Activated T-cell treated with anti-CD3 and anti-CD28 coated beads for 48 hours (primary cell): Measurements from ENCODE around the gene KLHL30.
"Not testable (repeated sequence)": the region's sequence is repeated elsewhere in the genome, so short reads cannot be mapped to it uniquely, and the experiment has no call there.

Experiments
- DNase-seq: peaks from one replicate; pipeline ENCODE4 v3.0.0-alpha.2; 2020; ENCODE audit warnings: low read depth

The KLHL30 gene

DNA sequence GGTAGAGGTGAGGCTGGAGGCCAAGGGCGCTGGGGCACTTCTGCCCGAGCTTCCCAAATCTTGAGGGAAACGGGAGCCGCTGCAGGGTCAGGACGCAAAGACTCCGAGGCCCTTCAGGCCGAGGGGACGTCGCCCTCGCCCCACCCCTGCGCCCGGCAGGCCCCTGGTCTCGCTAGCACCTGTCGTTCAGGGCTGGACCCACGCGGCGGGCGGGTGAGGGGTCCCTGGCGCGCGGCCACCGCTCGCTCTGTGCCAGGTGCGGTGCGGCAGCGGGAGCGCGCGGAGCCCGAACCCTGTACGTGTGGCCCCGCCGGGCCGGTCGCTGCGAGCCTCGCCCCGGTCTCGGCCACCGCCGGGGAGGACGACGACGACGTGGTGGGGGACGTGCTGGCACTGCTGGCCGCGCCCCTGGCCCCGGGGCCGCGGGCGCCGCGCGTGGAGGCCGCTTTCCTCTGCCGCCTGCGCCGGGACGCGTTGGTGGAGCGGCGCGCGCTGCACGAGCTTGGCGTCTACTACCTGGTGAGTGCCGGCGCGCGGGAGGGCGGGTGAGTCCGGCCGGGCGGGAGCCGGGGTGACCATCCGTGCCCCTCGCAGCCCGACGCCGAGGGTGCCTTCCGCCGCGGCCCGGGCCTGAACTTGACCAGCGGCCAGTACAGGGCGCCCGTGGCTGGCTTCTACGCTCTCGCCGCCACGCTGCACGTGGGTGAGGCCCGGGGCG is 25.2 kb downstream of the KLHL30 start:
- DNase-seq, result no peak

DNA sequence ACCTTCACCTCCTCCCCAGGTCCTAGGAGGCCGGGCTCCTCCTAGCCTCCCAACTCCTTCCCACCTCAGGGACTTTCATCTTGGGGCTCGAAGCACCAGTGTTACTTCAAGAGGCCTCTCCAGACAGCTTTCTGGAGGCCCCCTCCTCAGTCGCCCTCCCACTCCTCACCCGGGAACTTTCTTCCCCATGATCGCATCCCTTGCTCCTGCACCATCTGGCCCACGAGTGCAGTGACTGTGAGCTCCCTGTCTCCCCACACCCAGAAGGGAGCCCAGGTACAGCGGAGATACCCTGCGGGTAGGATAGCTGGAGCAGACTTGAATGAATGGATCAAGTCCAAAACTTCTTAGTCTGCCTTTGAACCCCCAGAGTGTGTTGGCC is 26.4 kb downstream of the KLHL30 start:
- no peak for DNase-seq

DNA sequence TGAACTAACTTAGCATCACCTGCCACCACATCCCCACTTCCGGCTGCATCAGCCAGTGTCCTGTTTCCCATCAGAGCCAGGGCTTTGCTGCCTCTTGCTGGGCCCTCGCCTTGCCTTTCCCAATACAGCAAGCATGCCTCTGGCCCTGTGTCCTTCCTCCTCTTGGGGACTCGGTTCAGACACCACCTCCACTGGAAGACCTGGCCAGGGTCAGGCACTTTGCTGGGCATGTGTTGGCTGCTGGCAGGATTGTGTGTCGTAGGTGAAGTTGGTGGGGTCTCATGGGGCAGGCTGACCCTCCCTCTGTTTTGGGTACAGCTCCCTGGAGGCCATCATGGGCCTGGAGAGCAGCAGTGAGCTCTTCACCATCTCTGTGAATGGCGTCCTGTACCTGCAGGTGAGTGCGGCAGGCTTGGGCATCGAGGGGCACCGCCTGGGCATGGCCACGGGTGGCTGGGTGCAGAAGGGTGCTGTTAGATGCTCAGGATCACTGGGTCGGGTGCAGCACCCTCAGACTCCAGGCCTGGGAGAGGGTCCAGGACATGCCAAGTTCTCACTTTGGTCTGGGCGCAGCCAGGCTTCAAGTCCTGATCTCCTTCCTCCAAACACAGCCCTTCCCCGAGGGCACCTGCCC is 26.9 kb downstream of the KLHL30 start:
- DNase-seq, result no peak

DNA sequence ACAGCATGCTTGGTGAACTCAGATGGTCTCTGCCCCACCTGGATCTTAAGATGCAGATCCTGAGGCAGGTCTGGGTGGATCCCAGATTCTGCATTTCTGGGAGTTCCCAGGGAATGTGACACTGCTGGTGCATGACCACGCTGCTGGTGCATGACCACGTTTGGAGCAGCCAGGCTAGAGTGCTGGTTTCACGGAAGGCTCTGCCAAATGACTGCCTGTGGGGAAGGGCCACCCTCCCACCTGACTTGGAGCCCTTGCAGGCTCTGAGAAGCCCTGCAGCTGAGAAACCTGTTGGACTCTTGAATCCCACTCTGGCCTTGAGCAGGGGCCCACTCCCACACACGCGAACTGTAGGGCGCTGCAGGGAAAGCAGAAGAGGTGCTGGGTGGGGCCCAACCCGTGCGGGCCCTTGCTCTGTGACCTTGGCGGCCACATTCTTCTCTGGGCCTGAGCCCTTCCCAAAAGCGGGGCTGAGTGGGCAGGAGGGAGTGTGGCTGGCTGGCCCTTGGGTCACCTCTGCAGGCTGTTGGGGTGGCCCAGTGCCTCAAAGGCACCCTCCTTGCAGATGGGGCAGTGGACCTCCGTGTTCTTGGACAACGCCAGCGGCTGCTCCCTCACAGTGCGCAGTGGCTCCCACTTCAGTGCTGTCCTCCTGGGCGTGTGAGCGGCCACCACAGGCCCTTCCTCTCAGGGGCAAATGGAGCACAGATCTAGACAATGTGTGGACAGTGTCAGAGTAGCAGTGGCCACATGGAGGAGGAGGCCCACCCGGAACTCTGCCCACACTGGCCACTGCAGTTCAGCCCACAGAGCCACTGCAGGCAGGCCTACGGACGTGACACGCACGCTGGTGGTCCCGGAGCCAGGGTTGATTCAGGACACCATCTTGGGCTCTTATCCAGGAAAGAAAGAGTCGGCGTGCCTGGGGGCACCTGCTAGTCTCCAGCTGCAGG is 28.2 kb downstream of the KLHL30 start:
- no peak for DNase-seq

DNA sequence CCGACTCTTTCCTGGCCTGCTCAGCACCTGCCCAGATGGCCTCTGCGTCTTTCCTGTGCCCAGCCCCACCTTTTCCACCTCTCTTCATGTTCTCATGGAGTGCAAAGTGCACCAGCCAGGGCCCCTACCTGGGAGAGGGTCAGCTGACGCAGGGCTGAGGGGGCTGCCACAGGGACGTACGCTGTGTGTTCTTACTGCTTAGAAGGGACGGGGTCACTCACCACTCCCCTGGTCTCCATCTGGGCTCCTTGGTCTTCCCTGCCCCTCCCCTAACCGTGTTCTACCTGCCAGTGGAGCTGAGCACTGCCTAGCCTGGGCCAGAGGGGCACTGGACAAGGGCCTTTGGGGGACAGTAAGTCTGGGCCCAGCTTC is 28.9 kb downstream of the KLHL30 start:
- DNase-seq, result no peak

DNA sequence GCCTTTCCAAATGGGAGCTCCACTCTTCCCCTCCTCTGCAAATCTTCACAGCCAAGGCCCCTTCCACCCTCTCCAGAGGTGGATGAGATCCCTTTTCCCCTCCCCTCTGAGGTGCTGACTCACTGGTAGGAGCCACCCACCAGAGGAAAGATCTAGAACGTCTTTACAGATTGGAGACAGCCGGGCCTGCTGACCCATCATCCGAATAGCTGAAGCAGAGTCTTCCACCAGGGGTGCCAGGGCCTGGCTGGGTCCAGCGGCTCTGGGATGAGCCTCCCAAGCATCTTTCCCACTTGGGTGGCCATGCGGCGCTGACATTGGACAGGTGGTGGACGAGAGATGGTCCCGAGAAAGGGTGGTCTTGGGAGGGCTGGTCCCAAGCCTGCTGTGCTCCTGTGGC is 29.3 kb downstream of the KLHL30 start:
- DNase-seq, result no peak

DNA sequence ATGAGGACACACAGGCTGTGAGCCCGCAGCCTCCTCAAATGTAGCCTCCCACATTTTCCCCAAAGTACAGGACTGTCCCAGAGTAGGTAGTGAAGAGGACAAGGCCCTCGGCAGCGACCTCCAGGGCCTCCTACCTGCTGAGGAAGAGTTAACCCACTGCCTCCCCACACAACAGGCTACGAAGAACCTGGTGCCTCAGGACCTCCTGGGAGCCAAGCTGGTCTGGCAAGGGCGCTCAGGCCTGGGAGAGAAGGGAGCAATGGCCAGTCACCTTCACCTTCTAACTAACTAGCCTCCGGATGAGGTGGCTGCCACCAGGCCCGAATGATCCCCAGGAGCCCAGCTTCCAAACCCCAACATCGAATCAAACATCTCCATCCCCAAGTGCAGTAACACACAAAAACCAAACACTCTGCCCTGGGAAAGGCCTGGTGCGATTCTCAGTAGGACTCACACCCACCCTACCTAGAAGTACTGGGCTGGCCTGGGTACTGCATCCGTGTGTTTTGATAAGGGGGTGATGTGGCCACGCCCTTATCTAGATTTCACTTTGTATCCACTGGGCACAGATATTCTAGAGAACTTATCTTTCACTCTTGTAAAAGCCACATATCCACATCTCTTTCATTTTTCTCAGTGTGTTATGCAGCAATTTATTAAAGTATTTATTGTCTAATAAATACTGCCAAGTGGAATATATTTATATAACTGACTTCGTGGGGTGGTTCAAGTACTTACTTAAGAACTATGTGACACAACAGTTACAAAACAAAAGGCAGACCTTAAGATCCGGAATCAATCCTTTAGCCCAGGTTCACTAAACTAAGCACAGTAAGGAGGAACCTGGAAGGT is 30.0 kb downstream of the KLHL30 start:
- no peak for DNase-seq

DNA sequence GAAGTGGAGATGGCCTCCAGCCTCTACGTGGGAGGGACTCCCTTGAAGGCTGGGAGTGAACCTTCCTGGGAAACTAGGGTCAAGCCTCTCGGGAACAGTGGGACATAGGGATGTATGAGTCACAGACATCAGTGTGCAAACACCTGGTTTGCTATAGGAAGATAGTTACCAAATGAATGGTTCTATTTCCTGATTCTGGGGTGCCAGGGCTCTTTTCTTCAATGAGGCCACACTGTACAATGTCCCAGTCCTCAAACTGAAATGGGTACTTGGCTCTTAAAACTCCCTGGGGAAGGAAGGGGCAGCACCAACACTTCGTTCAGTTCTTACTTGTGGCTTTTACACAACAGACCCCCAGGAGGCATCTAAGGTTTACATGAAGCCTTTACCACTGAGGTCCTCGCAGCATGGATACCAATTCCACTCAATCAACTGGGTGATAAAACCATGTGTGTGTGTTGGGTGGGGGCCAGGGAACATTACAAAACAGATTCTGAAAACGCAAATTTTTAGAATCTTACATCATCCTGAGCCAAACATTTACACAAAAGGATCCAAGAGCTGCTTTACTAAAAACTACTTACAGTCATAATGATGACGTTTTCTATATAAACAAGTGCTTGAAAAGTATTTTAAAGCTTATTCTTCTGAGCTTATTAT is 30.7 kb downstream of the KLHL30 start:
- DNase-seq, result no peak

DNA sequence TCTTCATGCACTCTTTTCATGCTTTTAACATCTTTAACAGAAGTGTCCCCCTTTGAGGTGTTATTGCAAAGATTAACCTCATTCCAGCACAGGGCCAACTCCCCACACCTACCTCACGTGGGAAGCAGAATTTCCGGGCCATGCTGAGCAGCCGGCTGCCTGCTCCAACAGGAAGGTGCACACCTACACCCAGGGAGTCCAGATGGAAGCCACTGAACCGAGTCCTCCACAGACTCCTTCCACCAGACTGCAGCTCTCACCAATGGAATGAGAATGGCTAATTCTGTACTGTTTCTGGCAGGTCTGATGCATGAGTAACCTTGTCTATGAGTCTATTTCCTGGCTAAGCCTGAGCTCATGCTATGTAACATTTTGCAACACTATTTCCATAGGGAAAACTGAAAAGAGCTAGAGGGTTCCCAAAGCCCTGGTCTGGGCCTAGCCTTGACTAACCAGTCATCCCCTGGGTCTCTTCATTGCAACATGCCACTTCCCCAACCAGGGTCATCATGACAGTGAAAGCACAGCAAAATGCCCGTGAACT is 31.3 kb downstream of the KLHL30 start:
- DNase-seq, result no peak

DNA sequence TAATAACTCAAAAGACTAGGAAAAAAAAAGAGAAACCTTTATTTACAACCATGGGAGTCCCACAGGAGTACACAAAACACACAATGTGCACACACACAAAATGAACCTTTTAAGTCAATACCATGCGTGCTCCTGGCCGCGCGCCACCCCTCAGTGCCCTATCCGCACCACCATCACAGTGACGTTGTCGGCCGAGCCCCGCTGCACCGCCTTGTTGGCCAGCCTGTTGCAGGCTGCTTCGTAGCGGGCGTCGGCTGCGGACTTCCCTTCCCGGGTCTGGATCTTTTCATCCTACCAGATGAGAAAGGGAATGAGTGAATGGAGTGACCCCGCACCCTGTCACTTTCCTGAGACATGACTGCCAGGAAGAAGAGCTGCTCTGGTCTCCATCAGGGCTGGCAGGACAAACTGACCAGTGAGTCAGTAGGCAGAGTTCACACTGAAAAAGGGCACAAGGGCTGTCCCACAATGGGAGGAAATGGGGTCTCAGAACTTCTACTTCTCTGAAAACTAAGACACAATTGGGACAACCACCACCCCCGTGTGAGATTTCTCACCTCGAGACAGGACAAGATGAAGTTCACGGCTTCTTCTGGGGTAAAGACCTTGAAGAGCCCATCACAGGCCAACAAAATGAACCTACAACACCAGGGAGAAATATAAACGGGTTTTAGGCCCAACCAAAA is 32.1 kb downstream of the KLHL30 start:
- DNase-seq, result no peak

DNA sequence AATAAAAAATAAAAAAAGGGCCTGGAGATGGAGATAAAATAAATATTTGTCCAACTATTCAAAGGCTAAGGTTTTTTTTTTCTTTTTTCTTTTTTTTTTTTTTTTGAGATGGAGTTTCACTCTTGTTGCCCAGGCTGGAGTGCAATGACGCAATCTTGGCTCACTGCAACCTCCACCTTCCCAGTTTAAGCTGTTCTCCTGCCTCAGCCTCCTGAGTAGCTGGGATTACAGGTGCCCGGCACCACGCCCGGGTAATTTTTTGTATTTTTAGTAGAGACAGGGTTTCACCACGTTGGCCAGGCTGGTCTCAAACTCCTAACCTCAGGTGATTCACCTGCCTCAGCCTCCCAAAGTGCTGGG is 32.6 kb downstream of the KLHL30 start:
- not testable (repeated sequence) for DNase-seq

DNA sequence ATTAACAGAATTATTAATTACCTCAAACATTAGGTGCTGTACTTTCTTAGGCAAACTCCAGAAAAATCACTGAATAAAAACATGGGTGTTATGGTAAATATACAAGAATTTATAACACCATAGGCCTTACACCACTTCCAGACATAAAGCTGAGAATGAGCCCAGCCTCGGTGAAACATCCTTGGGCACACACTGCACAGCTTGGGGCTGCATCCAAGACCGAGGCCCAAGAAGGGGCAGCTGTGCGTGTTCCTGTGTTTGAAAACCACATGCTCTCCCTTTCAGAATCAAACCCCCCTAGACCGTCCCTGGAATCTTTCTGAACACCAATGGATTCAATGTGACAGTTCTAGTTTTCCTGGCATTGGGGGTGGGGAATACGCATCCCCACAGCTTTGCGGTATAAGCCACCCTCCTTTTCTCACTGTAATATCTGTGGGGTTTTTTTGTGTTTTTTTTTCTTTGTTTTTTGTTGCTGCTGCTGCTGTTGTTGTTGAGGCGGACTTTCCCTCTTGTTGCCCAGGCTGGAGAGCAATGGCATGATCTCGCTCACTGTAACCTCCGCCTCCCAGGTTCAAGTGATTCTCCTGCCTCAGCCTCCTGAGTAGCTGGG is 33.2 kb downstream of the KLHL30 start:
- DNase-seq, result no peak

DNA sequence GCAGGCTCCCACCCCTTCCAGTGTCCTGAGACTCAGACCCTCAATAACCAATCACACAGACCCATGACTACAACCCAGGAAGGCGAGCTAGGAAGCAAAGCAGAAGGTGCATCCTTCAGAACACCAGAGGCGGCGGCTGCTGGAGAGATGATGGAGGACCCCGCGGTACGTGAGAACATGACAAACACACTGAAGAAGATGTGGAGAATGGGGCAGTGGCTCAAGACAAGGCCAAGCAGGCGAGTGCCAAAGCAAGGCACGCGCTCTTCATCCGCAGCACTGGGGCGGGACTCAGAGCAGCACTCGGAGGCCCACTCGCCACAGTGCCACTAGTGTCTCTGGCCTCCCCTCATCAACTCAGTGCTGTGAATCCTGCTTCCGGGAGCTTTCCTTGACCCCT is 34.0 kb downstream of the KLHL30 start:
- no peak for DNase-seq

DNA sequence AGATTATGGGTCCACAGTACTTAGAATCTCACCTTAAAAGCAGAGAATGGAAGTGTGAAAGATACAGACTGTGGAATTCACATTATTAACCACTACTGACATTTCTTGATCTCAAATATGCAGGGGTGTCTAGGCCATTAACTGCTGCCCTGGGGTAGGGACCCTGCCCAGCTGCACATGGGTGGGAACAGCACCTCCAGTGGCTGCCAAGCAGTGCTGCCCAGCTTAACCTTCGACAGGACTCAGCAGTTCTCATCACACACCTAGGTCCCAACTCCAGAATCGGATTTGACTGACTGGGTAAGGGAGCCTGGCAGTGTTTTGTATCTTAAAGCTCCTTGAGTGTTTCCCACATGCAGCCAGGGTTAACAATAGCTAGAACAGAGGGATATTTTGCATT is 35.2 kb downstream of the KLHL30 start:
- DNase-seq, result no peak

DNA sequence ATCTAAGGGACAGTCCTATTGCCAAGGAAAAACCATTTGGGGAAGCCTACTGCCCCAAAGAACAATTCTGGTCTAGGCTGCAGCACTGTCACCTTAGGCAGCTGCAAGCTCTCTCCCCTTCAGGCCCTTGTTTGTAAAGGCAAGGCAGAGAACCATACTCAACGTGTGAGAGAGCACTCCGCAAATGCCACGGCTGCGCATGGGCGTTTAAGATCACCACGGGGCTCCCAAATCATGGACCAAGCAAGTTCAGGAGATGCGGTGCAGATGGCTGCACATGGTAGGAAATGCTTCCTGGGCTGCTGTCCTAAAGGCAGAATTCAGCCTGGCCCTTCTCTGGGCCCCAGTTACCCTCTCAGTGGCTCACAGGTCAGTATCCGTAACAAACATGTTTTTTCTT is 35.8 kb downstream of the KLHL30 start:
- DNase-seq, result no peak

DNA sequence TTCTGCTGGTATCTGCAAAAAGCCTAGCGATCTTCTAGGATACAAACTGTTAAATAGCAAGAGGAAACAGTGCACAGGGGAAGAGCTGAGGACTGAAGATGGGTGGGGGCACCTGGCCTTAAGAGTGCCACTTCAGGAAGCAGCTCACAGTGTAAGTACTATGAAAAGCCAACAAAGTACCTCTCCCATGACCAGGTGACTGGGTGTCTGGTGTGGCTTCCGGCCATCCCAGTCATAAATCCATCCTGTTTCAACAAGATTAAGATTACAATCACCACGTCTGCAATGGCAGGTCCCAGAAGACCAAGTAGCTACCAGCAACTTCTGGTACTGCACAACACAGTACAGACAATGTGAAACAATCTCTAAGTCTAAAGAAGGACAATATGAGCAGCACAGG is 36.2 kb downstream of the KLHL30 start:
- DNase-seq, result no peak

DNA sequence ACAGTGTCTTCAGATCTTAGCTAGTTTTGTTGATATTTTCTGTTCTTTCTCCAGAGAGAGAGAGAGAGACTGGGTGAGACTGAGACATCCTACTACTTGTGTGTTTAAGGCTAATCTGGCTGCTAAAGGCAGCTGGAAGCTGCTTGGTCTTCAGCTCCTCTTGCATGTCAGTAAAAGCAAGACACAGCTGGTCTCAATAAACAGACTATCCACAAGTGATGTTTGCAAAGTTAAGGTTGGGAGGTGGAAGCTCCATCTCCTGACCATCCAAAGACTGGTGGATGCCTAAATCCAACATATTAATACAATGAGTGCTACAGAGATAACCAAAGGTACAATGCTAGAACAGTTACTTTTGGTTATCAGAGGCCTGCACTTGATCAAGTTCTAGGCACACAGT is 38.1 kb downstream of the KLHL30 start:
- no peak for DNase-seq

DNA sequence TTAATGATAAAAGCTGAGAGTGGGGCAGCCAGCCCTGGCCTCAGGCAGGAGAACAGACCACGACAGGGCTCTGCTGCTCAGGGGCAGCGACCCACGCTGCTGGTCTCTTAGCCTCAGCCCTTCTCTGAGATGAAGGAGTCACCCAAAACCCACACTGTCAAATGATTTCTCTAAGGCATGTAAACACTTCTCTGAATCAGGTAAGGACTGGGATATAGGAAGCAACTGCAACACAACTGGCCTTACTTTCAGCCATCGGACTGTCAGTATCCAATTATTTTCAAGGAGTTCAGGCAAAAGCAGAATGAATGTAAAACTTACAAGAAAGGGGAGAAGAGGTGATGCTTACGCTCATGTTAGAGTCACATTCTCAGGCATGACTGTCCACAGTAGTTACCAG is 42.1 kb downstream of the KLHL30 start:
- no peak for DNase-seq

DNA sequence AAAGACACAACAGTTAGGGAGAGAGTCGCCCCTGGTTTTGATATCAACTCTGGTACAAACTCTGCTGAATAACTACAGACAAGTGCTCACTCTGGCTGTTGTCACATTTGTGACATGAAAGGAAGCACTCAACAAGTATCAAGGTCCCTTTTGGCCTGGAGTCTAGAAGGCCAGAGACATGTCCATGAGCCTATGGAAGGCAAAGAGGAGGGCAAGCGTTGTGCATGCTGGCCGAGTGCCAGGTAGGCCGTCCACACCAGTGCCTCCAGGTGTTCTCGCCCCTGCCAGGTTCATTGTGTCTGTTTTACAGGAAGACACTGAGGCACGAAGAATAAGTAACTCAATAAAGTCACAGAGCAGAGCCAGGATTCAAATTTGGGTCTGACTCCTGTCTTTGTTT is 43.9 kb downstream of the KLHL30 start:
- no peak for DNase-seq

DNA sequence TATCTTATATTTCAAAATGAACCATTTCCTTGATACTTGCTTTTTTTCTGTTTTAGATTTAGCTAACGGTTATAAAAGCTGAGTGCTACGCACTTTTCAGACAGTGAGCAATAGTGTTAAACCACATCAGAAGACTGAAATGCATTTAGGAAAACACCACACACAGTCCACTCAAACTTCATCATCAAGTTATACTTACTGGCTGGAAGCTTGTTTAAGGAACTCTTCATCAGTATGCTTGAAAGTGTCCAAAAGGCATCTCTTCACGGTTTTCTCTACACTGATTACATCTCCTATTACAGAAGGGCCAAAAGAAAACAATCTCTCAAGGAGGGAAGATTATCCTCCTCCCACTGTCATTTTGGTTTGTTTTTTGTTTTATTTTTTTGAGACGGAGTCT is 45.4 kb downstream of the KLHL30 start:
- no peak for DNase-seq
